OCI-LY7 (cell line): ENCODE measurements around the gene FOXP1. TPM values are rescaled to one million over a fixed set of nuclear protein-coding genes. Genes with fewer than 3 reads are reported as not detected.

Experiments used
- BruUV-seq: library from RNA; stranded (reverse); fragments of 400-500 nt; replicated peaks from 2 replicates; lab custom pipeline; 2021; lab: Mats Ljungman, UMichigan
- CTCF ChIA-PET: fragments of 300-600 bp; sonication (Branson Sonifier 250); formaldehyde crosslinking; loops from one replicate; lab custom pipeline; 2022; ENCODE audit warnings: antibody characterized with exemption; ENCODE audit not compliant: unreplicated experiment; lab: Charles Lee
- POLR2A ChIA-PET: fragments of 300-600 bp; sonication (Branson Sonifier 250); formaldehyde crosslinking; loops from one replicate; lab custom pipeline; 2022; ENCODE audit warnings: antibody characterized with exemption; lab: Charles Lee
- DNase-seq: peaks from one replicate; pipeline ENCODE4 v3.0.0-alpha.2; 2015; ENCODE audit warnings: low spot score
- H2AFZ ChIP-seq: fragments of 200-600 bp; sonication (generic), shearing (Covaris generic); 2 replicates; pipeline ENCODE4 v1.6.1; 2014; ENCODE audit warnings: mild to moderate bottlenecking, antibody characterized with exemption, low read length, moderate library complexity
- H3K27ac ChIP-seq: fragments of 200-600 bp; sonication (generic); 2 replicates; pipeline ENCODE4 v1.5.1; 2014; ENCODE audit warnings: mixed run types, low read depth, mild to moderate bottlenecking, moderate library complexity, low read length, inconsistent platforms; ENCODE audit not compliant: poor library complexity, severe bottlenecking
- H3K36me3 ChIP-seq: fragments of 200-600 bp; sonication (generic); 2 replicates; pipeline ENCODE4 v1.6.1; 2014; ENCODE audit warnings: mild to moderate bottlenecking, antibody characterized with exemption, low read length, moderate library complexity, mixed read lengths; ENCODE audit not compliant: insufficient read depth
- H3K4me1 ChIP-seq: fragments of 200-600 bp; sonication (generic); 2 replicates; pipeline ENCODE4 v1.5.1; 2014; ENCODE audit warnings: mild to moderate bottlenecking, low read length; ENCODE audit not compliant: insufficient read depth, poor library complexity, severe bottlenecking
- H3K4me2 ChIP-seq: fragments of 200-600 bp; sonication (generic); 2 replicates; pipeline ENCODE4 v1.6.1; 2014; ENCODE audit warnings: mild to moderate bottlenecking, low read length
- H3K4me3 ChIP-seq: fragments of 200-600 bp; sonication (generic); 2 replicates; pipeline ENCODE4 v1.5.1; 2014; ENCODE audit warnings: mild to moderate bottlenecking, low read depth, low read length; ENCODE audit not compliant: poor library complexity, severe bottlenecking
- H3K79me2 ChIP-seq: fragments of 200-600 bp; sonication (generic); 2 replicates; pipeline ENCODE4 v1.6.1; 2016; ENCODE audit warnings: low read depth, mild to moderate bottlenecking, low read length, moderate library complexity, mixed read lengths; ENCODE audit not compliant: insufficient read depth
- H3K9me2 ChIP-seq: fragments of 200-600 bp; sonication (generic); 2 replicates; pipeline ENCODE4 v1.6.1; 2016; ENCODE audit warnings: mild to moderate bottlenecking, low read length, mixed read lengths; ENCODE audit not compliant: insufficient read depth
- H3K9me3 ChIP-seq: fragments of 200-600 bp; sonication (generic); 2 replicates; pipeline ENCODE4 v1.6.1; 2014; ENCODE audit warnings: mild to moderate bottlenecking, mixed run types, low read length, mixed read lengths
- H4K20me1 ChIP-seq: fragments of 200-600 bp; sonication (generic); 2 replicates; pipeline ENCODE4 v1.6.1; 2014; ENCODE audit warnings: mild to moderate bottlenecking, antibody characterized with exemption, low read length, moderate library complexity, mixed read lengths; ENCODE audit not compliant: insufficient read depth
- CTCF ChIP-seq: fragments of 200-600 bp; sonication (generic); conservative IDR thresholded peaks from 2 replicates; pipeline ENCODE4 v1.5.1; 2014; ENCODE audit warnings: mild to moderate bottlenecking, antibody characterized with exemption, low read length, moderate library complexity, mixed read lengths
- EZH2phosphoT487 ChIP-seq: fragments of 200-600 bp; sonication (generic); IDR thresholded peaks from 2 replicates; pipeline ENCODE4 v1.6.1; 2018; ENCODE audit warnings: low read depth, borderline replicate concordance, mild to moderate bottlenecking, mixed run types, antibody characterized with exemption, low read length, moderate library complexity, mixed read lengths
- intact Hi-C: fragments of 100-400 bp; cut with micrococcal nuclease; formaldehyde crosslinking; loops from one replicate; pipeline ENCODE4 v1.10.0; 2022; ENCODE audit not compliant: unreplicated experiment
- total RNA-seq, 2 experiments: library from RNA; depleted of rRNA in 1 of 2; stranded (reverse); fragments of >200 nt in 1 of 2; shearing (Covaris generic) in 1 of 2; gene quantifications; 2 replicates each; pipeline ENCODE4 v1.2.3, GENCODE V29; 2014 to 2022

Gene FOXP1
- total RNA-seq, 2 experiments from 2014 or later: 87.3 to 151 TPM

- no peaks in the 10 kb centered on the region for H4K20me1 ChIP-seq
- BruUV-seq: no TSS peak
- H3K4me3 ChIP-seq: no peak overlapping the region
- no peak for TF ChIP-seq CTCF
- TF ChIP-seq EZH2phosphoT487: no peak
- H3K36me3 ChIP-seq: peaks cover 32% of the 10 kb centered on the region
- no peaks in the 10 kb centered on the region for H3K9me3 ChIP-seq
- peak overlapping the region; percentile 11 for H3K4me2 ChIP-seq
- CTCF ChIA-PET: no interaction called here
- POLR2A ChIA-PET: no interaction called here
- DNase-seq: no peak
- no peak overlapping the region for H3K27ac ChIP-seq
- intact Hi-C loops: no loop called here
- H3K79me2 ChIP-seq: peaks cover 82% of the 10 kb centered on the region
- H3K9me2 ChIP-seq: no peaks in the 10 kb centered on the region
- peaks cover 78% of the 10 kb centered on the region for H3K4me1 ChIP-seq
- H2AFZ ChIP-seq: no peak overlapping the region
Observed at GRCh38 chr3:71551311-71551919, 32.1 kb downstream of the FOXP1 start.

GRCh38 chr3:71549951-71550350, 33.6 kb downstream of the FOXP1 start:
- ChIA-PET POLR2A (interaction anchor here (0.5 to 1.7 kb wide), 3 partner anchors 11 to 30 kb away, joined by 3 to 6 read pairs (median 4); no protein-coding TSS in a partner anchor), CTCF (no interaction called here)
- Histone ChIP-seq H3K4me3 (no peak overlapping the region), H3K36me3 (peaks cover 39% of the 10 kb centered on the region), H4K20me1 (no peaks in the 10 kb centered on the region), H3K9me3 (no peaks in the 10 kb centered on the region), H3K9me2 (no peaks in the 10 kb centered on the region), H3K79me2 (peaks cover 82% of the 10 kb centered on the region), H3K4me1 (peaks cover 78% of the 10 kb centered on the region), H3K4me2 (no peak overlapping the region), H3K27ac (no peak overlapping the region), H2AFZ (no peak overlapping the region)
- no TSS peak for BruUV-seq
- intact Hi-C loops: loop anchor here (10.0 kb wide), 1 partner anchor 555 kb away; no protein-coding TSS in a partner anchor
- no peak for TF ChIP-seq EZH2phosphoT487
- no peak for TF ChIP-seq CTCF
- DNase-seq: no peak
